HEK293 (cell line): ENCODE measurements around the gene HTR4.

Source experiments
- CTCF ChIP-seq: fragments of 450-650 bp; formaldehyde crosslinking; IDR thresholded peaks from 2 replicates; pipeline ENCODE4 v1.5.1; 2016; ENCODE audit warnings: missing biosample characterization, missing genetic modification characterization
- REST ChIP-seq: fragments of 450-650 bp; formaldehyde crosslinking; IDR thresholded peaks from 2 replicates; pipeline ENCODE4 v1.5.1; 2016; ENCODE audit warnings: missing biosample characterization, missing genetic modification characterization
- ZNF2 ChIP-seq: fragments of 450-650 bp; formaldehyde crosslinking; IDR thresholded peaks from 2 replicates; pipeline ENCODE4 v1.5.1; 2016; ENCODE audit warnings: missing biosample characterization, missing genetic modification characterization
- ZNF670 ChIP-seq: fragments of 450-650 bp; formaldehyde crosslinking; IDR thresholded peaks from 2 replicates; pipeline ENCODE4 v1.5.1; 2016; ENCODE audit warnings: missing biosample characterization, missing genetic modification characterization, low read depth
- ZSCAN23 ChIP-seq: fragments of 450-650 bp; formaldehyde crosslinking; IDR thresholded peaks from 2 replicates; pipeline ENCODE4 v1.5.1; 2016; ENCODE audit warnings: missing biosample characterization, missing genetic modification characterization

DNA sequence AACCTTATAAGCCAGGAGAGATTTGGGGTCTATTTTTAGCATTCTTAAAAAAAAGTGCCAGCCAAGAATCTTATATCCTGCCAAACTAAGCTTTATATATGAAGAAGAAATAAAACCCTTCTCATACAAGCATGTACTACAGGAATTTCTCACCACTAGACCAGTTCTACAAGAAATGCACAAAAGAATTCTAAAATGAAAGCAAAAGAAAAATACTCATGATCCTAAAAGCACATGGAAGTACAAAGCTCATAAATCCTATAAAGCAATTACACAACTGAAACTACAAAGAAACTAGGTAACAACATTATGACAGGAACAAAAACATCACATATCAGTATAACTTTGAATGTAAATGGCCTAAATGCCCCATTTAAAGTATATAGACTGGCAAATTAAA is 34.5 kb upstream of the HTR4 start:
- TF ChIP-seq CTCF (tag by site-specific recombination), result no peak
- no peak for TF ChIP-seq ZNF670 (tag by site-specific recombination)
- no peak for TF ChIP-seq REST (tag by site-specific recombination)
- TF ChIP-seq ZSCAN23, result no peak
- no peak for TF ChIP-seq ZNF2 (tag by site-specific recombination)
